ENCODE measurements around the gene MINDY4. TPM values are rescaled to one million over a fixed set of nuclear protein-coding genes. Genes with fewer than 3 reads are reported as not detected.

MINDY4 gene
- total and polyA plus RNA-seq, 2 donors (not counting 1 experiment from before 2014, with no cell fraction given), result 0.12 to 1.1 TPM

- Histone ChIP-seq H3K36me3 (replicated peaks in 1 of 2; ENCODE audit: control extremely low read depth in 1 of 2, control insufficient read depth in 1 of 2, extremely low read depth in 1 of 2, insufficient read depth in 2 of 2, low read length in 1 of 2) (no peaks in the 10 kb centered on the region), H3K27ac (ENCODE audit: low read length in 2 of 2) (no peak overlapping the region), H3K79me2 (ENCODE audit: control insufficient read depth, insufficient read depth, low read length) (no peaks in the 10 kb centered on the region), H3K9ac (ENCODE audit: low read length) (no peak overlapping the region), H3K4me3 (ENCODE audit: control extremely low read depth in 1 of 5, extremely low read depth in 1 of 5, insufficient read depth in 1 of 5, low read depth in 2 of 5, low read length in 4 of 5) (no peak overlapping the region), H2AFZ (ENCODE audit: insufficient read depth, low read depth, low read length, poor library complexity, severe bottlenecking) (no peak overlapping the region), H3K4me2 (replicated peaks; ENCODE audit: low read depth, low read length, poor library complexity, severe bottlenecking) (no peak overlapping the region), H4K20me1 (ENCODE audit: control insufficient read depth, insufficient read depth, low read length, poor library complexity, severe bottlenecking) (no peaks in the 10 kb centered on the region), H3K4me1 (ENCODE audit: control insufficient read depth in 2 of 2, insufficient read depth in 2 of 2, low read length in 2 of 2) (no peaks in the 10 kb centered on the region), H3K27me3 (replicated peaks in 1 of 4; ENCODE audit: control extremely low read depth in 1 of 4, control insufficient read depth in 3 of 4, insufficient read depth in 4 of 4, low read length in 3 of 4) (no peaks in the 10 kb centered on the region), H3K9me3 (ENCODE audit: control extremely low read depth in 1 of 3, control insufficient read depth in 2 of 3, insufficient read depth in 1 of 3, low read length in 2 of 3) (no peaks in the 10 kb centered on the region)
- ATAC-seq (ENCODE audit: low read depth) (no peak), DNase-seq (no peak)
- WGBS (ENCODE audit: insufficient coverage), result 94% methylated on average over 4 of the region's 4 CpGs
- no peak overlapping the region for H3K4me3 Mint-ChIP-seq
- POLR2A ChIA-PET, result no interaction called here
- no peak overlapping the region for H3K27ac Mint-ChIP-seq
- intact Hi-C loops (cut with micrococcal nuclease), result no loop called here
- CTCF ChIA-PET, result no interaction called here
- H3K27me3 Mint-ChIP-seq, result no peaks in the 10 kb centered on the region
- H3K9me3 Mint-ChIP-seq (ENCODE audit: insufficient read depth), result no peaks in the 10 kb centered on the region
- no peaks in the 10 kb centered on the region for H3K4me1 Mint-ChIP-seq
- no peak for TF ChIP-seq EZH2 (IDR thresholded peaks at IDR 0.05; ENCODE audit: borderline replicate concordance, insufficient read depth, low read depth, low read length, poor library complexity, severe bottlenecking)
- TF ChIP-seq, protein P1, sequence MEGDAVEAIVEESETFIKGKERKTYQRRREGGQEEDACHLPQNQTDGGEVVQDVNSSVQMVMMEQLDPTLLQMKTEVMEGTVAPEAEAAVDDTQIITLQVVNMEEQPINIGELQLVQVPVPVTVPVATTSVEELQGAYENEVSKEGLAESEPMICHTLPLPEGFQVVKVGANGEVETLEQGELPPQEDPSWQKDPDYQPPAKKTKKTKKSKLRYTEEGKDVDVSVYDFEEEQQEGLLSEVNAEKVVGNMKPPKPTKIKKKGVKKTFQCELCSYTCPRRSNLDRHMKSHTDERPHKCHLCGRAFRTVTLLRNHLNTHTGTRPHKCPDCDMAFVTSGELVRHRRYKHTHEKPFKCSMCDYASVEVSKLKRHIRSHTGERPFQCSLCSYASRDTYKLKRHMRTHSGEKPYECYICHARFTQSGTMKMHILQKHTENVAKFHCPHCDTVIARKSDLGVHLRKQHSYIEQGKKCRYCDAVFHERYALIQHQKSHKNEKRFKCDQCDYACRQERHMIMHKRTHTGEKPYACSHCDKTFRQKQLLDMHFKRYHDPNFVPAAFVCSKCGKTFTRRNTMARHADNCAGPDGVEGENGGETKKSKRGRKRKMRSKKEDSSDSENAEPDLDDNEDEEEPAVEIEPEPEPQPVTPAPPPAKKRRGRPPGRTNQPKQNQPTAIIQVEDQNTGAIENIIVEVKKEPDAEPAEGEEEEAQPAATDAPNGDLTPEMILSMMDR (IDR thresholded peaks at IDR 0.05), result no peak
These were observed 78.3 kb downstream of the MINDY4 start for GRCh38 chr7:30849565-30849964.

GRCh38 chr7:30850426-30850825 is 79.2 kb downstream of the MINDY4 start:
- Histone ChIP-seq H3K9me3 (ENCODE audit: control extremely low read depth in 1 of 3, control insufficient read depth in 2 of 3, insufficient read depth in 1 of 3, low read length in 2 of 3) (no peaks in the 10 kb centered on the region), H2AFZ (ENCODE audit: insufficient read depth, low read depth, low read length, poor library complexity, severe bottlenecking) (no peak overlapping the region), H3K27ac (ENCODE audit: low read length in 2 of 2) (no peak overlapping the region), H3K27me3 (replicated peaks in 1 of 4; ENCODE audit: control extremely low read depth in 1 of 4, control insufficient read depth in 3 of 4, insufficient read depth in 4 of 4, low read length in 3 of 4) (no peaks in the 10 kb centered on the region), H3K9ac (ENCODE audit: low read length) (no peak overlapping the region), H3K36me3 (replicated peaks in 1 of 2; ENCODE audit: control extremely low read depth in 1 of 2, control insufficient read depth in 1 of 2, extremely low read depth in 1 of 2, insufficient read depth in 2 of 2, low read length in 1 of 2) (no peaks in the 10 kb centered on the region), H3K79me2 (ENCODE audit: control insufficient read depth, insufficient read depth, low read length) (no peaks in the 10 kb centered on the region), H3K4me2 (replicated peaks; ENCODE audit: low read depth, low read length, poor library complexity, severe bottlenecking) (no peak overlapping the region), H3K4me1 (ENCODE audit: control insufficient read depth in 2 of 2, insufficient read depth in 2 of 2, low read length in 2 of 2) (no peaks in the 10 kb centered on the region), H3K4me3 (ENCODE audit: control extremely low read depth in 1 of 5, extremely low read depth in 1 of 5, insufficient read depth in 1 of 5, low read depth in 2 of 5, low read length in 4 of 5) (no peak overlapping the region), H4K20me1 (ENCODE audit: control insufficient read depth, insufficient read depth, low read length, poor library complexity, severe bottlenecking) (no peaks in the 10 kb centered on the region)
- WGBS (ENCODE audit: insufficient coverage), result 95% methylated on average over 17 of the region's 17 CpGs
- no peak for ATAC-seq (ENCODE audit: low read depth)
- Mint-ChIP-seq H3K4me3 (no peak overlapping the region), H3K27ac (no peak overlapping the region), H3K4me1 (no peaks in the 10 kb centered on the region), H3K27me3 (no peaks in the 10 kb centered on the region), H3K9me3 (ENCODE audit: insufficient read depth) (no peaks in the 10 kb centered on the region)
- no peak for DNase-seq
- intact Hi-C loops (cut with micrococcal nuclease), result no loop called here
- no peak for TF ChIP-seq EZH2 (IDR thresholded peaks at IDR 0.05; ENCODE audit: borderline replicate concordance, insufficient read depth, low read depth, low read length, poor library complexity, severe bottlenecking)
- TF ChIP-seq, protein P1 (IDR thresholded peaks at IDR 0.05), result no peak
- ChIA-PET CTCF (no interaction called here), POLR2A (no interaction called here)
